Endothelial cell of umbilical vein (primary cell): ENCODE measurements around the gene PKD1. TPM values are rescaled to one million over a fixed set of nuclear protein-coding genes. Genes with fewer than 3 reads are reported as not detected.

Experiments
- BruUV-seq: library from RNA; stranded (reverse); fragments of 400-500 nt; replicated peaks from 2 replicates; lab custom pipeline; 2021; lab: Mats Ljungman, UMichigan
- CTCF ChIA-PET: fragments of 300-600, 350-600 bp; sonication (Branson Sonifier 250); formaldehyde crosslinking; loops from one replicate; lab custom pipeline; 2021; ENCODE audit warnings: antibody characterized with exemption, inconsistent platforms; lab: Charles Lee
- POLR2A ChIA-PET: fragments of 300-600, 350-600 bp; sonication (Branson Sonifier 250); formaldehyde crosslinking; loops from one replicate; lab custom pipeline; 2021; ENCODE audit warnings: antibody characterized with exemption, inconsistent platforms; lab: Charles Lee
- DNase-seq: peaks from one replicate; pipeline ENCODE4 v3.0.0-alpha.2; 2011; ENCODE audit warnings: low read depth, low spot score
- FAIRE-seq: peaks from 2 replicates; lab custom pipeline; 2011; peaks lifted over from hg19 to GRCh38; lab: Jason Lieb, UNC
- H2AFZ ChIP-seq: 2 replicates; pipeline ENCODE4 v1.6.0; 2012; ENCODE audit warnings: low read depth, low read length, control low read depth, inconsistent platforms
- H3K27ac ChIP-seq: 2 replicates; pipeline ENCODE4 v1.5.1; 2011; ENCODE audit warnings: low read depth, mild to moderate bottlenecking, control low read depth, low read length, moderate library complexity; ENCODE audit not compliant: insufficient read depth
- H3K27me3 ChIP-seq, 2 experiments: 2 replicates each; pipeline versions ENCODE4 v1.6.0 to v1.6.1; 2011; ENCODE audit warnings: low read length in 2 of 2, mixed read lengths in 1 of 2; ENCODE audit not compliant: control insufficient read depth in 2 of 2, insufficient read depth in 2 of 2
- H3K36me3 ChIP-seq, 2 experiments: 2 replicates in 1 of 2; 3 replicates in 1 of 2; pipeline ENCODE4 v1.5.1; 2011; ENCODE audit warnings: low read length in 2 of 2, mild to moderate bottlenecking in 1 of 2, moderate library complexity in 1 of 2; ENCODE audit not compliant: control insufficient read depth in 2 of 2, insufficient read depth in 2 of 2; ENCODE audit errors: extremely low read depth in 1 of 2
- H3K4me1 ChIP-seq: 3 replicates; pipeline ENCODE4 v1.5.1; 2011; ENCODE audit warnings: mild to moderate bottlenecking, low read length; ENCODE audit not compliant: control insufficient read depth, insufficient read depth; ENCODE audit errors: extremely low read depth
- H3K4me2 ChIP-seq: 2 replicates; pipeline ENCODE4 v1.6.1; 2011; ENCODE audit warnings: low read length, control low read depth, mixed read lengths; ENCODE audit not compliant: insufficient read depth
- H3K4me3 ChIP-seq, 3 experiments: fragments of 200-600 bp in 1 of 3; sonication (generic), shearing (Covaris generic) in 1 of 3; replicated peaks in 1 of 3; 2 replicates each; pipeline ENCODE4 v1.5.1; 2011 to 2016; ENCODE audit warnings: control low read depth in 3 of 3, low read length in 3 of 3, mild to moderate bottlenecking in 2 of 3, inconsistent platforms in 1 of 3, low read depth in 1 of 3, moderate library complexity in 1 of 3; ENCODE audit not compliant: insufficient read depth in 1 of 3
- H3K79me2 ChIP-seq: 2 replicates; pipeline ENCODE4 v1.6.0; 2012; ENCODE audit warnings: low read length, inconsistent platforms; ENCODE audit not compliant: control insufficient read depth, insufficient read depth
- H3K9ac ChIP-seq: replicated peaks from 2 replicates; pipeline ENCODE3; 2011; ENCODE audit warnings: low read length, control low read depth; ENCODE audit not compliant: insufficient read depth; ENCODE audit errors: extremely low read depth
- H3K9me1 ChIP-seq: replicated peaks from 3 replicates; pipeline ENCODE4 v1.6.0; 2011; ENCODE audit warnings: mild to moderate bottlenecking, low read length; ENCODE audit not compliant: control insufficient read depth, insufficient read depth; ENCODE audit errors: extremely low read depth
- H3K9me3 ChIP-seq: replicated peaks from 2 replicates; pipeline ENCODE4 v1.5.1; 2012; ENCODE audit warnings: low read length, inconsistent platforms; ENCODE audit not compliant: control insufficient read depth, insufficient read depth
- H4K20me1 ChIP-seq: replicated peaks from 2 replicates; pipeline ENCODE3; 2011; ENCODE audit warnings: mild to moderate bottlenecking, low read length; ENCODE audit not compliant: control insufficient read depth, insufficient read depth; ENCODE audit errors: extremely low read depth
- EZH2 ChIP-seq: IDR thresholded peaks from 2 replicates; pipeline ENCODE4 v1.6.1; 2012; ENCODE audit warnings: borderline replicate concordance, low read depth, mild to moderate bottlenecking, moderate library complexity, low read length, inconsistent platforms; ENCODE audit not compliant: severe bottlenecking
- FOS ChIP-seq: IDR thresholded peaks from 2 replicates; pipeline ENCODE4 v1.6.1; 2011; ENCODE audit warnings: mild to moderate bottlenecking, low read length, moderate library complexity, borderline replicate concordance; ENCODE audit not compliant: insufficient read depth
- GATA2 ChIP-seq: IDR thresholded peaks from 2 replicates; pipeline ENCODE4 v1.7.0; 2011; ENCODE audit warnings: low read depth, mild to moderate bottlenecking, moderate library complexity, mixed read lengths, low read length; ENCODE audit not compliant: insufficient read length, insufficient read depth
- JUN ChIP-seq: IDR thresholded peaks from 2 replicates; pipeline ENCODE4 v1.6.1; 2011; ENCODE audit warnings: borderline replicate concordance, low read depth; ENCODE audit not compliant: insufficient read length, insufficient read depth
- MYC ChIP-seq: IDR thresholded peaks from one replicate; pipeline ENCODE4 v1.6.1; 2011; ENCODE audit warnings: mild to moderate bottlenecking, low read depth, low read length
- POLR2A ChIP-seq: IDR thresholded peaks from 2 replicates; pipeline ENCODE4 v1.6.1; 2012; ENCODE audit warnings: low read depth, mild to moderate bottlenecking, control low read depth, low read length
- POLR2AphosphoS5 ChIP-seq: IDR thresholded peaks from 2 replicates; pipeline ENCODE4 v1.6.1; 2012; ENCODE audit warnings: low read depth, mild to moderate bottlenecking, control low read depth, low read length, moderate library complexity; ENCODE audit not compliant: insufficient read depth
- dilution Hi-C: fragments of 300-500 bp; cut with MboI; formaldehyde crosslinking; loops from one replicate; pipeline ENCODE4 v1.15.0; 2019; ENCODE audit warnings: low sequenced_read_pairs; ENCODE audit not compliant: extremely low pct_ligation_motif_present
- intact Hi-C: fragments of 100-400 bp; cut with micrococcal nuclease; formaldehyde crosslinking; loops from one replicate; pipeline ENCODE4 v1.10.0; 2022
- polyA plus RNA-seq, 4 experiments: library from polyadenylated mRNA; depleted of rRNA in 3 of 4; stranded (reverse) in 3 of 4; unstranded in 1 of 4; fragments of >200 nt; gene quantifications; 2 replicates each; pipeline versions ENCODE4 v1.2.1 to v1.2.3, GENCODE V29; 2011 to 2012; ENCODE audit warnings: missing spikeins in 1 of 4
- total RNA-seq: library from RNA; stranded (reverse); gene quantifications from 2 replicates; pipeline ENCODE4 v1.2.3, GENCODE V29; 2021
- TF ChIP-seq, protein P1 (sequence below): IDR thresholded peaks from 2 replicates; pipeline ENCODE4 v1.6.1; 2011; ENCODE audit not compliant: insufficient read depth, insufficient read length
- TF ChIP-seq, protein P2 (sequence below), 2 donors: IDR thresholded peaks; 1 replicate in 1 of 2; 2 replicates in 1 of 2; pipeline ENCODE4 v1.5.1; 2011; ENCODE audit warnings: low read length in 2 of 2, mild to moderate bottlenecking in 2 of 2, moderate library complexity in 2 of 2, control low read depth in 1 of 2, inconsistent platforms in 1 of 2, low read depth in 1 of 2; ENCODE audit not compliant: insufficient read depth in 1 of 2; ENCODE audit errors: extremely low read depth in 1 of 2

PKD1 gene
- total and polyA plus RNA-seq, 2 donors (not counting 3 experiments of a cell fraction or from before 2014, with no cell fraction given): 52.5 to 102 TPM

DNA sequence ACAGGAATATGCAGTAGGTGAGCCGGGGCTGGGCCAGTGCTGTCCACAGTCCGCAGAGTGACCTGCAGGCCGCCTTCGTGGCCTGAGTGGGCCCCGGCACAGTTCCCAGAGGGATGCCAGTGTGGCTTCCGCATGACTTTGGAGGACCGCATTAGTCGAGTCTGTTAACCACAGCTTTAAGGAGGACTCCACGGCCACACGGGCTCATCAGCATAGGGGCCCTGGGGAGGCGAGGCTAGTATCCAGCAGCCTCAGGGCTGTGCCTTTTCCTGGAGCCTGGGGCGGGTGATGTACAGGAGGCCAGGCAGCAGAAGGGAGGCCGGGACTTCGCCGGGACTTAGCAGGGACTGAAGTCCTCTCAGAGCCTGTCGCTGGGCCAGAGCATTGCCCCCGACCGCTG is 74.7 kb downstream of the PKD1 start:
- CTCF ChIA-PET: interaction anchor here (0.6 to 1.3 kb wide), 2 partner anchors 39 to 57 kb away, joined by 3 read pairs; no protein-coding TSS in a partner anchor
- Histone ChIP-seq H3K36me3 (peaks cover 0 to 55% of the 10 kb centered on the region in 2 experiments), H2AFZ (no peak overlapping the region), H3K79me2 (no peaks in the 10 kb centered on the region), H3K4me2 (no peak overlapping the region), H3K27me3 (no peaks in the 10 kb centered on the region), H3K4me3 (no peak overlapping the region), H3K9me3 (no peaks in the 10 kb centered on the region), H3K27ac (no peak overlapping the region), H3K9me1 (no peaks in the 10 kb centered on the region), H3K9ac (no peak overlapping the region), H4K20me1 (no peaks in the 10 kb centered on the region), H3K4me1 (no peaks in the 10 kb centered on the region)
- intact Hi-C loops: no loop called here
- POLR2A ChIA-PET: no interaction called here
- dilution Hi-C loops: no loop called here
- no peak for TF ChIP-seq MYC
- no peak for TF ChIP-seq GATA2
- TF ChIP-seq, protein P1, sequence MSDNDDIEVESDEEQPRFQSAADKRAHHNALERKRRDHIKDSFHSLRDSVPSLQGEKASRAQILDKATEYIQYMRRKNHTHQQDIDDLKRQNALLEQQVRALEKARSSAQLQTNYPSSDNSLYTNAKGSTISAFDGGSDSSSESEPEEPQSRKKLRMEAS: no peak
- TF ChIP-seq POLR2AphosphoS5: no peak
- TF ChIP-seq EZH2: no peak
- no peak for TF ChIP-seq JUN
- TF ChIP-seq, protein P2, sequence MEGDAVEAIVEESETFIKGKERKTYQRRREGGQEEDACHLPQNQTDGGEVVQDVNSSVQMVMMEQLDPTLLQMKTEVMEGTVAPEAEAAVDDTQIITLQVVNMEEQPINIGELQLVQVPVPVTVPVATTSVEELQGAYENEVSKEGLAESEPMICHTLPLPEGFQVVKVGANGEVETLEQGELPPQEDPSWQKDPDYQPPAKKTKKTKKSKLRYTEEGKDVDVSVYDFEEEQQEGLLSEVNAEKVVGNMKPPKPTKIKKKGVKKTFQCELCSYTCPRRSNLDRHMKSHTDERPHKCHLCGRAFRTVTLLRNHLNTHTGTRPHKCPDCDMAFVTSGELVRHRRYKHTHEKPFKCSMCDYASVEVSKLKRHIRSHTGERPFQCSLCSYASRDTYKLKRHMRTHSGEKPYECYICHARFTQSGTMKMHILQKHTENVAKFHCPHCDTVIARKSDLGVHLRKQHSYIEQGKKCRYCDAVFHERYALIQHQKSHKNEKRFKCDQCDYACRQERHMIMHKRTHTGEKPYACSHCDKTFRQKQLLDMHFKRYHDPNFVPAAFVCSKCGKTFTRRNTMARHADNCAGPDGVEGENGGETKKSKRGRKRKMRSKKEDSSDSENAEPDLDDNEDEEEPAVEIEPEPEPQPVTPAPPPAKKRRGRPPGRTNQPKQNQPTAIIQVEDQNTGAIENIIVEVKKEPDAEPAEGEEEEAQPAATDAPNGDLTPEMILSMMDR (IDR thresholded peaks at IDR 0.05; ENCODE audit: extremely low read depth in 1 of 2, insufficient read depth in 1 of 2, low read depth in 1 of 2, low read length in 2 of 2): no peak
- TF ChIP-seq FOS: no peak
- no peak for TF ChIP-seq POLR2A
- FAIRE-seq: no peak
- BruUV-seq: no TSS peak
- no peak for DNase-seq
